Right atrium auricular region (tissue), 2 donors: ENCODE measurements around the gene AHCYL2. TPM values are rescaled to one million over a fixed set of nuclear protein-coding genes. Genes with fewer than 3 reads are reported as not detected.
A peak's percentile ranks its signal among the peaks of the same experiment; 100 is the strongest.

Experiments
- DNase-seq: peaks from one replicate; pipeline ENCODE4 v3.0.0-alpha.2; 2019; ENCODE audit warnings: low spot score
- H3K27ac ChIP-seq, 2 donors: fragments of 200-600 bp; sonication (generic); 1 replicate in 1 of 2; 2 replicates in 1 of 2; pipeline ENCODE4 v1.5.1; 2016 to 2019
- H3K27me3 ChIP-seq, 2 donors: fragments of 200-600 bp; sonication (generic); one replicate each; pipeline versions ENCODE4 v1.5.1 to v1.6.0; 2017 to 2019
- H3K36me3 ChIP-seq: fragments of 200-600 bp; sonication (generic); one replicate; pipeline ENCODE4 v1.5.1; 2016
- H3K4me1 ChIP-seq, 2 donors: fragments of 200-600 bp; sonication (generic); one replicate each; pipeline versions ENCODE4 v1.5.1 to v1.6.0; 2017 to 2019
- H3K4me3 ChIP-seq, 2 donors: fragments of 200-600 bp; sonication (generic); 1 replicate in 1 of 2; 2 replicates in 1 of 2; pipeline ENCODE4 v1.5.1; 2017 to 2019; ENCODE audit warnings: mild to moderate bottlenecking in 1 of 2, moderate library complexity in 1 of 2
- H3K9me3 ChIP-seq, 2 donors: fragments of 200-600 bp; sonication (generic); one replicate each; pipeline ENCODE4 v1.5.1; 2019
- total RNA-seq, 2 donors: library from RNA; depleted of rRNA; stranded (reverse); fragments of >200 nt; gene quantifications; one replicate each; pipeline ENCODE4 v1.1.0, GENCODE V29; 2016
- TF ChIP-seq, protein P1 (sequence below), 2 donors: fragments of 200-600 bp; sonication (generic); IDR thresholded peaks; one replicate each; pipeline ENCODE4 v1.5.1; 2019; ENCODE audit warnings: antibody characterized with exemption in 2 of 2

The AHCYL2 gene
- total RNA-seq, 2 donors from 2014 or later = 5.6 to 6.5 TPM

DNA sequence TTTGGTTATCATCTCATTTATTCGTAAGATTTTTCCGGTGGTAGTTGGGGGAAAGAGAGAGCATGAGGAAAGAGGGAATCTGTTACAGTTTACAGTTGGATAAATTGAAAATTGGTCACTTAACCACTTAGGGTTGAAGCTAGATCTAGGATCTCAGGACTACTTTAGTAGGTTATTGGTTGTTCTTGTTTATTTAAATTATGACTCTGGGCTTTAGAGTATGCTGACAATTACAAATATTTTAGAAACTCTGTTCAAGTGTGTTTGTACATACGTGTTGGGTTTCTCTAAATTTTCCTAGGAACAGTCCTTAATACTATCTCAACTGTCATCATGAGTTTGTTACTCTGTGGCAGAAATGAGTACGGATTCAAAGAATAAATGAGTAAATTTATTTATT, 160.8 kb downstream of the AHCYL2 start:
- no peaks in the 10 kb centered on the region for H3K36me3 ChIP-seq
- TF ChIP-seq, protein P1, sequence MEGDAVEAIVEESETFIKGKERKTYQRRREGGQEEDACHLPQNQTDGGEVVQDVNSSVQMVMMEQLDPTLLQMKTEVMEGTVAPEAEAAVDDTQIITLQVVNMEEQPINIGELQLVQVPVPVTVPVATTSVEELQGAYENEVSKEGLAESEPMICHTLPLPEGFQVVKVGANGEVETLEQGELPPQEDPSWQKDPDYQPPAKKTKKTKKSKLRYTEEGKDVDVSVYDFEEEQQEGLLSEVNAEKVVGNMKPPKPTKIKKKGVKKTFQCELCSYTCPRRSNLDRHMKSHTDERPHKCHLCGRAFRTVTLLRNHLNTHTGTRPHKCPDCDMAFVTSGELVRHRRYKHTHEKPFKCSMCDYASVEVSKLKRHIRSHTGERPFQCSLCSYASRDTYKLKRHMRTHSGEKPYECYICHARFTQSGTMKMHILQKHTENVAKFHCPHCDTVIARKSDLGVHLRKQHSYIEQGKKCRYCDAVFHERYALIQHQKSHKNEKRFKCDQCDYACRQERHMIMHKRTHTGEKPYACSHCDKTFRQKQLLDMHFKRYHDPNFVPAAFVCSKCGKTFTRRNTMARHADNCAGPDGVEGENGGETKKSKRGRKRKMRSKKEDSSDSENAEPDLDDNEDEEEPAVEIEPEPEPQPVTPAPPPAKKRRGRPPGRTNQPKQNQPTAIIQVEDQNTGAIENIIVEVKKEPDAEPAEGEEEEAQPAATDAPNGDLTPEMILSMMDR (IDR thresholded peaks at IDR 0.05) = no peak

DNA sequence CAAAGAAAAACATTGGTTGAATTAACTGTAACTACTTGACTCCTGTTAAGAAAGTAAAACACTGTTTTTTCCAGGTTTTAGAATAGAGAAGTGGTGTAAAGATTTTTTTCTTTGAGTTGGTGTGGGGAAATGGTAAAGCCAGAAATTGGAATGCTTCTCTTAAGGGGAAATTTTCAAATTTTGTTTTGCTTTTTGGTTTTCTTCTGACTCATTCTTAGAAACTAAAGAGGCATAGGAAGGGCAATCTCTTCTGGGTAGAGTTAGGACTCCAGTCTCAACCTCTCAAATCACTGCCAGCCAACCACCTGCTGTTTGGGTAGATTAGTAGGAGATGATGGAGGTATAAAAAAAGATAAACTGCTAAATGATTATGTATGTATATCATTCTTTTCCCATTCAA, 161.7 kb downstream of the AHCYL2 start:
- peaks cover 0 to 6% of the 10 kb centered on the region in 2 donors for H3K4me1 ChIP-seq
- no peaks in the 10 kb centered on the region for H3K36me3 ChIP-seq
- H3K27ac ChIP-seq = no peak overlapping the region
- DNase-seq = no peak
- TF ChIP-seq, protein P1 (IDR thresholded peaks at IDR 0.05) = no peak
- no peaks in the 10 kb centered on the region for H3K9me3 ChIP-seq
- no peaks in the 10 kb centered on the region for H3K27me3 ChIP-seq
- no peak overlapping the region for H3K4me3 ChIP-seq

More for the DNA sequence above, 160.8 kb downstream of the AHCYL2 start:
- DNase-seq = no peak
- no peak overlapping the region for H3K4me3 ChIP-seq
- no peaks in the 10 kb centered on the region for H3K27me3 ChIP-seq
- no peaks in the 10 kb centered on the region for H3K9me3 ChIP-seq
- peaks cover 0 to 6% of the 10 kb centered on the region in 2 donors for H3K4me1 ChIP-seq
- H3K27ac ChIP-seq = no peak overlapping the region

DNA sequence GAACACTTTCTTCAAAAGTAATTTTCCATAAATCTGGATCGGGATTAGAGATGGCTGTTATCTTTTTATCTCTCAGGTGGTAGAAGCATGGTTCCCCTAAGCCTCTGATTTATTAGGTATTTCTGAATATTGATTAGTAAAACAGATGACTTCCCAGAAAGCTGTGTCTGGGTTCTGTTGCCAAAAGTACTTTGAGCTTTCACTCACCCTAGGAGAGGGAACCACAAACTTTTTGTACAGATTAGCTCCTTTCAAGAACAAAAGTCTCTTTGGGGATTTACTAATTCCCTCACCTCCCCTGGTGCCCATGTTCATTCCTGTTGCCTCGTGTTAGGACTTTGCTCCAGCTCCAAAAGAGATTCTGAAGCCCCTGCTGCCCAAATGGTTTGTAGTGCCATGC, 162.7 kb downstream of the AHCYL2 start:
- Histone ChIP-seq H3K27me3 (no peaks in the 10 kb centered on the region), H3K27ac (no peak overlapping the region), H3K9me3 (no peaks in the 10 kb centered on the region), H3K4me3 (no peak overlapping the region), H3K4me1 (peaks cover 0 to 6% of the 10 kb centered on the region in 2 donors), H3K36me3 (no peaks in the 10 kb centered on the region)
- no peak for DNase-seq
- TF ChIP-seq, protein P1 (IDR thresholded peaks at IDR 0.05) = no peak

DNA sequence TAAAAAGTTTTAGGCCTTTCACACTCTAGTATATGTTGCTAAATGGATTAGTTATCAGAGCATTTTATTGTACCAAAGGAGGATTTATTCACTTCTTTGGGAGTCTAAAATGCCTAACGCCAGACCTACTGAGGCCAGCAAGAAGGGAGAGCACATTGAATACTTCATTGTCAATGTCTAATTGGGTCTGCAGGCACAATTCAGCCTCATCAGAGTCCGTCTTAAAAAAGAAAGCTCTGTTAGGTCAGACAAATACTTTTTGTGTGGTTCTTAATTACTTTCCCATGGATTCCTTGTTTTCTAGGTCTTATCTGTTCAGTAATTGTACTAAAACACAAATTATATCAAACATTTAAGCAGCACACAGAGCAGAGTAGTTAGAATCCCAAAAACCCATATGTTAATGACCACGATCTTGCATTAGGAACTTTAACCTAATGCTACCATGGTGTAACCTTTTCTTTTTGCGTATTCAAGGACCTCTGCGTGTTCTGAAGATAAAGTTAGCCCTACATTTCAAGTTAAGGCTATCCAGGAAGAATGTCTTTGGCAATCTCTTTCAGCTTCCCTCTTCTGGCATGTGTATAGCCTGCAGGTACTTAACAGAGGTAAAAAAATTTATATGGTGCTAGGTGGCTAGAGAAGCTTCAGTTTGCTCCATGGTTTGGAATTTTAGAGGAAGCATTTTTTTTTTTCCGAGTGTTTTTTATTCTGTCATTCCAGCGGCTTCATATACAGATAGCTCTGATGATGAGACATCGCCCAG, 163.7 kb downstream of the AHCYL2 start:
- Histone ChIP-seq H3K27ac (no peak overlapping the region), H3K4me3 (no peak overlapping the region), H3K9me3 (no peaks in the 10 kb centered on the region), H3K36me3 (no peaks in the 10 kb centered on the region), H3K27me3 (no peaks in the 10 kb centered on the region), H3K4me1 (peaks cover 0 to 6% of the 10 kb centered on the region in 2 donors)
- no peak for DNase-seq
- TF ChIP-seq, protein P1 (IDR thresholded peaks at IDR 0.05) = no peak

DNA sequence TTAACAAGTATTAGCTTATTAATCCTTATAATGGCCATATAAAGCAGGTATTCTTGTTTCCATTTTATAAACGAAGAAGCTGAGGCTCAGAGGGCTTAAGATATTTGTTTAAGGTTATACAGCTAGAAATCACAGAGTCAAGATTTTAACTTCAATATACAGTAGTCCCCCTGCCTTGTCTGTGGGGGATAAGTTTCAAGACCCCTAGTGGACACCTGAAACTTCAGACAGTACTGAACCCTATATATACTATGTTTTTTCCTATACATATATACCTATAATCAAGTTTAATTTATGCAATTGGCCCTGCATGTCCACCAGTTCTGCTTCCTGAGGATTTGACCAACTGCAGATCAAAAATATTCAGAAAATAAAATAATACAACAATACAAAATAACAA, 165.0 kb downstream of the AHCYL2 start:
- DNase-seq = no peak
- no peak overlapping the region for H3K27ac ChIP-seq
- H3K4me1 ChIP-seq = peaks cover 0 to 6% of the 10 kb centered on the region in 2 donors
- no peaks in the 10 kb centered on the region for H3K36me3 ChIP-seq
- H3K27me3 ChIP-seq = no peaks in the 10 kb centered on the region
- H3K4me3 ChIP-seq = no peak overlapping the region
- no peaks in the 10 kb centered on the region for H3K9me3 ChIP-seq
- TF ChIP-seq, protein P1 (IDR thresholded peaks at IDR 0.05) = no peak

DNA sequence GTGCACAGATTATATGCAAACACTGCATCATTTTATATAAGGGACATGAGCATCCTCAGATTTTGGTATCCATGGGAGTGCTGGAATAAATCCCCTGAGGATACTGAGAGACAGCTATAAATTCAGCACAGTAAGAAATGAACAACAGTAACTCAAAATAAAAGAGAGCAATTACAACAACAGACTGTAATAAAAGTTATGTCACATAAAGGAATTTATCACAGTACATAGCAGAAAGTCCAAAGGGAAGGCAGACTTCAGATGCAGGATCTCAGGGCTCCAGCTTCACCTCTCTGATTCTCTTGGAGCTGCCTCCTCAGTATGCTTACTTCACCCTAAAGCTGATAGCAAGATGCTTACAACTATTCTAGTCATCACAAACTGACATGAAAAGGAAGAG, 165.5 kb downstream of the AHCYL2 start:
- Histone ChIP-seq H3K27me3 (no peaks in the 10 kb centered on the region), H3K4me3 (no peak overlapping the region), H3K36me3 (no peaks in the 10 kb centered on the region), H3K4me1 (peaks cover 0 to 6% of the 10 kb centered on the region in 2 donors), H3K27ac (peak overlapping the region in 1 of 2 donors; percentile 33), H3K9me3 (no peaks in the 10 kb centered on the region)
- TF ChIP-seq, protein P1 (IDR thresholded peaks at IDR 0.05) = no peak
- no peak for DNase-seq
